ENCODE results near the gene SIKE1. TPM values are rescaled to one million over a fixed set of nuclear protein-coding genes. Genes with fewer than 3 reads are reported as not detected.
"Not testable (repeated sequence)": the region's sequence is repeated elsewhere in the genome, so short reads cannot be mapped to it uniquely, and the experiment has no call there.

Gene SIKE1
- total RNA-seq, 1 donor from 2014 or later: 85.7 TPM

GRCh38 chr1:114755006-114755931 lies 25.2 kb downstream of the SIKE1 start:
- no peak for DNase-seq (ENCODE audit: low read depth)

- DNase-seq (ENCODE audit: low read depth): not testable (repeated sequence)
These were observed 26.8 kb downstream of the SIKE1 start for GRCh38 chr1:114753702-114754101.

- no peak for DNase-seq (ENCODE audit: low read depth)
These were observed 27.3 kb downstream of the SIKE1 start for GRCh38 chr1:114753143-114753542.

- DNase-seq (ENCODE audit: low read depth): peak; percentile 21
These were observed 29.7 kb downstream of the SIKE1 start for GRCh38 chr1:114750780-114751179.

GRCh38 chr1:114749835-114750234 lies 30.6 kb downstream of the SIKE1 start:
- no peak for DNase-seq (ENCODE audit: low read depth)

GRCh38 chr1:114746450-114747121 lies 33.9 kb downstream of the SIKE1 start:
- DNase-seq (ENCODE audit: low read depth): no peak

GRCh38 chr1:114745291-114745690 lies 35.2 kb downstream of the SIKE1 start:
- DNase-seq (ENCODE audit: low read depth): peak; percentile 15

GRCh38 chr1:114741963-114742746 lies 38.3 kb downstream of the SIKE1 start:
- DNase-seq (ENCODE audit: low read depth): no peak

GRCh38 chr1:114740331-114740730 lies 40.2 kb downstream of the SIKE1 start:
- DNase-seq (ENCODE audit: low read depth): no peak

GRCh38 chr1:114737314-114737849 lies 43.1 kb downstream of the SIKE1 start:
- DNase-seq (ENCODE audit: low read depth): no peak

- DNase-seq (ENCODE audit: low read depth): no peak
These were observed 45.0 kb downstream of the SIKE1 start for GRCh38 chr1:114735479-114735878.

- DNase-seq (ENCODE audit: low read depth): no peak
These were observed 50.7 kb downstream of the SIKE1 start for GRCh38 chr1:114729782-114730181.

- no peak for DNase-seq (ENCODE audit: low read depth)
These were observed 51.9 kb downstream of the SIKE1 start for GRCh38 chr1:114728553-114728952.

GRCh38 chr1:114725230-114725629 lies 55.3 kb downstream of the SIKE1 start:
- DNase-seq (ENCODE audit: low read depth): no peak

GRCh38 chr1:114723915-114724314 lies 56.6 kb downstream of the SIKE1 start:
- DNase-seq (ENCODE audit: low read depth): no peak

- no peak for DNase-seq (ENCODE audit: low read depth)
These were observed 57.0 kb downstream of the SIKE1 start for GRCh38 chr1:114723457-114723856.

- DNase-seq (ENCODE audit: low read depth): no peak
These were observed 60.0 kb downstream of the SIKE1 start for GRCh38 chr1:114720492-114720891.

Other genes with a start within 250 kb of the SIKE1 start
- 57.8 and 72.8 TPM in 2 replicates for gene BCAS2, start 199.1 kb downstream of the SIKE1 start, total RNA-seq
- 1.5 and 2.8 TPM in 2 replicates for gene DENND2C, start 110.6 kb downstream of the SIKE1 start, total RNA-seq
- gene AMPD1, start 85.1 kb downstream of the SIKE1 start, total RNA-seq: not detected in 2 replicates
- 81.6 and 107 TPM in 2 replicates for gene NRAS, start 63.9 kb downstream of the SIKE1 start, total RNA-seq
- 755 and 829 TPM in 2 replicates for gene CSDE1, start 22.7 kb downstream of the SIKE1 start, total RNA-seq
- not detected in 2 replicates for gene SYCP1, start 74.2 kb upstream of the SIKE1 start, total RNA-seq
- not detected in 2 replicates for gene TSHB, start 249.1 kb upstream of the SIKE1 start, total RNA-seq

Measured in renal cortical epithelial cell (primary cell).